HFF-Myc (cell line): ENCODE measurements around the gene NELL2.
"Not testable (repeated sequence)": the region's sequence is repeated elsewhere in the genome, so short reads cannot be mapped to it uniquely, and the experiment has no call there.

Experiments used
- DNase-seq: peaks from one replicate; pipeline ENCODE4 v3.0.0-alpha.2; 2011; ENCODE audit warnings: low read depth; ENCODE audit errors: extremely low read depth
- H3K4me3 ChIP-seq: replicated peaks from 2 replicates; pipeline ENCODE4 v1.5.1; 2011; ENCODE audit warnings: low read depth, mild to moderate bottlenecking, control low read depth, low read length
- TF ChIP-seq, protein P1 (sequence below): IDR thresholded peaks from 2 replicates; pipeline ENCODE4 v1.5.1; 2012; ENCODE audit warnings: mild to moderate bottlenecking, low read depth, low read length, control low read depth; ENCODE audit errors: missing control alignments

NELL2 gene

DNA sequence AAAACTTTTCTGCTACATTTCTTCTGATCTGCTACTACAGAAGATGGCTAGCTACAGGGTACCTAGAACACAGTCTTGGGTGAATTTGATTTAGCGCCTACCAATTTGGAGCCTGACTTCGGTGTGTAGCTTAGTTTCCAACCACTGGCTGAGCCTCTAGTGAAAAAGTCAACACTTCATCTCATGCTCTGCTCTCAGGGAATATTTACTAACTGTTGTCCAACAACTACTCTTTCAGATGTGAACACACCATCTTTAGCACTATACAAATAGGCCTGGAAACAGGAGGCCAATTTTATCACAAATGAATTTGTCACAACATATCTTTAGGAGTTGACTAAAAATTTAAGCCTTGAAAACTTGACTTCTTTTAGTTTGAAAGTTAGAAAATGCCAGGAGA lies 167.9 kb downstream of the NELL2 start:
- TF ChIP-seq, protein P1, sequence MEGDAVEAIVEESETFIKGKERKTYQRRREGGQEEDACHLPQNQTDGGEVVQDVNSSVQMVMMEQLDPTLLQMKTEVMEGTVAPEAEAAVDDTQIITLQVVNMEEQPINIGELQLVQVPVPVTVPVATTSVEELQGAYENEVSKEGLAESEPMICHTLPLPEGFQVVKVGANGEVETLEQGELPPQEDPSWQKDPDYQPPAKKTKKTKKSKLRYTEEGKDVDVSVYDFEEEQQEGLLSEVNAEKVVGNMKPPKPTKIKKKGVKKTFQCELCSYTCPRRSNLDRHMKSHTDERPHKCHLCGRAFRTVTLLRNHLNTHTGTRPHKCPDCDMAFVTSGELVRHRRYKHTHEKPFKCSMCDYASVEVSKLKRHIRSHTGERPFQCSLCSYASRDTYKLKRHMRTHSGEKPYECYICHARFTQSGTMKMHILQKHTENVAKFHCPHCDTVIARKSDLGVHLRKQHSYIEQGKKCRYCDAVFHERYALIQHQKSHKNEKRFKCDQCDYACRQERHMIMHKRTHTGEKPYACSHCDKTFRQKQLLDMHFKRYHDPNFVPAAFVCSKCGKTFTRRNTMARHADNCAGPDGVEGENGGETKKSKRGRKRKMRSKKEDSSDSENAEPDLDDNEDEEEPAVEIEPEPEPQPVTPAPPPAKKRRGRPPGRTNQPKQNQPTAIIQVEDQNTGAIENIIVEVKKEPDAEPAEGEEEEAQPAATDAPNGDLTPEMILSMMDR = no peak
- DNase-seq = no peak
- no peak overlapping the region for H3K4me3 ChIP-seq

DNA sequence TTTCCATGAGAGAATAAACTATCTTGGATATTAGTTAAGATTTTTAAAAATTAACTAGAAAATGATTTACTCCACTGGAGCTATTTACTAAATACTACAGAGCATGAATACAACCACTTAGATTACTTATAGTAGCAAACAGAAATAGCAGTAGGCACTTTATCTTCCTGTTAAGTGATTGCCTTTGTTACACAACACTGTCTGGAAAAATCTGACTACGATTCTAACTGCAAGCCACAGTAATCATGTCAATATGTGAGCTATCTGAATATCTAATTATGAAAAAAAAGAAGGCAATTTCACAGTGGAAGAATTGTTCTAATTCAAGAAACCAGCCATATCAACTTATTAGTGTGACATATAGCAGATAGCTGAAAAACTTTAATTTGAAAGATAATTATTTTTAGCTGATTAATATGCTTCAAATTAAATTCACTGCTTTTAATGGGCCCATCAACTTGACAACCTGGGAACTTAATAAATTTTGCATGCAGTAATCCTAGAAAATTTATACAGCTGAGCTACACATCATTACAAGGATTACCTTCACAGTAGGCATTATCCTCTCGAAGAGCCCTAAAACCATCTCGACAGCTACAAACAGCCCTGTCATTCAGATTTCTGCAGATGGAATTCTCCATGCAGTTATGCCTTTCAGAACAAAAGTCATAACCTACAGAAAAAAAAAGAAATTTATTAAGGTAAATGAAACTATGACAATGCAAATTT lies 172.8 kb downstream of the NELL2 start:
- TF ChIP-seq, protein P1 = no peak
- H3K4me3 ChIP-seq = no peak overlapping the region
- no peak for DNase-seq

DNA sequence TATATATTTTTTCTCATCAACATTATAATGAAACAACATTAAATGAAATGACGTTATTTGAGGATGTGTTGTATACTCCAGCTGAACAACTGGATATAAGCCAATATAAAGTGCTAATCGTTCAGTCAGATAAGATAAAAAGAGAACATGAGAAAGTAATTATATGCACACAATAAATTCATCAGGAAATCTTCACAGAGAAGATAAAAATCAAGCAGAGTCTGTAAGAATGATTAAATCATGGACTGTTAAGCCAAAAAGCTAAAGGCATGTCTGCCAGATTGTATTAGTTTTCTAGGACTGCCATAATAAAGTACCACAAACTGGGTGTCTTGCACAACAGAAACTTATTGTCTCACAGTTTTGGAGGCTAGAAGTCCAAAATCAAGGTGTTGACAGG lies 178.6 kb downstream of the NELL2 start:
- H3K4me3 ChIP-seq = no peak overlapping the region
- no peak for DNase-seq
- TF ChIP-seq, protein P1 = no peak

DNA sequence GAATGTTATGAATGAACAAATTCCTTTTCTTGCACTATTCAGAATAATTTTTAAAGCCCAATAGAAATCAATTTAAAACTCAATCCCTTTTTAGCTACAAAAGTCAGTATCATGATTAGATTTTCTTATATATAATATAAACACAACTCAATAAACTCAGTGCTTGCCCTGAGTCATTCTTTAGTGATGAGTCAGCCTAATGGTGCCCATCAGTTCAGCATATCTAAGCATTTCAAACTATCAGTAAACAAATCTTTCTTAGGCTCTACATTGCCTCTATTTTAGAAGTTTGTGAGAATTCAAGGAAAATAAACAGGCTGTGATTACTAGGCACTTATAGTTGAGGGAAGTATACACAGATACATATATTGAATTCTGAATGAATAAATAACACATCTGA lies 179.6 kb downstream of the NELL2 start:
- DNase-seq = no peak
- no peak overlapping the region for H3K4me3 ChIP-seq
- TF ChIP-seq, protein P1 = no peak

DNA sequence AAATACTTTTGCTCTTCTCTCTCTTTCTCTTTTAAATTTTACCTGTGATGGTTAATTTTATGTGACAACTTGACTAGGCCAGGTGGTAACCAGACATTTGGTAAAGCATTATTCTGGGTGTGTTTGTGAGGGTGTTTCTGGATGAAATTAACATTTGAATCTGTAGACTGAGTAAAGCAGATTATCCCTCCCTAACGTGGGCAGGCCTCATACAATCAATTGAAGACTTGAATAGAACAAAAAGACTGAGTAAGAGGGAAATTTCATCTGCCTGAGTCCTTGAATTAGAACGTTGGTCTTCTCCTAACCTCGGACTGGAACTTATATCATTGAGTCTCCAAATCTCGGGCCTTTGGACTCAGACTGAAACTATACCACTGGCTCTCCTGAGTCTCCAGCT lies 182.1 kb downstream of the NELL2 start:
- TF ChIP-seq, protein P1 = no peak
- H3K4me3 ChIP-seq = no peak overlapping the region
- DNase-seq = no peak

DNA sequence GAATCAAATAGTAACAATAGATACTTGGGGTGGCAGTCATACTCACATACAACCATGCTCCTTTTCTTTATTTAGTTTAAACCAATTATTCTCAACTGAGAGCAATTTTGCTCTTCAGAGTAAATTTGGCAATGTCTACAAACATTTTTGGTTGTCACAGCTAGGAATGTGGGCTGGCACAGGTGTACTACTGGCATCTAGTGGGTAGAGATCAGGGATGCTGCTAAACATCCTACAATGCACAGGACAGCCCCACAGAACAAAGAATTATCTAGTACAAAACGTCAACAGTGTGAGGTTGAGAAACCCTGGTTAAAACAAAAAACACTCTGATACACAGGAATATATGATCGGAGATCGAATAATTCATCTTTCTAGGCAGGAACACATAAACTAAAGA lies 186.5 kb downstream of the NELL2 start:
- no peak overlapping the region for H3K4me3 ChIP-seq
- TF ChIP-seq, protein P1 = no peak
- no peak for DNase-seq

DNA sequence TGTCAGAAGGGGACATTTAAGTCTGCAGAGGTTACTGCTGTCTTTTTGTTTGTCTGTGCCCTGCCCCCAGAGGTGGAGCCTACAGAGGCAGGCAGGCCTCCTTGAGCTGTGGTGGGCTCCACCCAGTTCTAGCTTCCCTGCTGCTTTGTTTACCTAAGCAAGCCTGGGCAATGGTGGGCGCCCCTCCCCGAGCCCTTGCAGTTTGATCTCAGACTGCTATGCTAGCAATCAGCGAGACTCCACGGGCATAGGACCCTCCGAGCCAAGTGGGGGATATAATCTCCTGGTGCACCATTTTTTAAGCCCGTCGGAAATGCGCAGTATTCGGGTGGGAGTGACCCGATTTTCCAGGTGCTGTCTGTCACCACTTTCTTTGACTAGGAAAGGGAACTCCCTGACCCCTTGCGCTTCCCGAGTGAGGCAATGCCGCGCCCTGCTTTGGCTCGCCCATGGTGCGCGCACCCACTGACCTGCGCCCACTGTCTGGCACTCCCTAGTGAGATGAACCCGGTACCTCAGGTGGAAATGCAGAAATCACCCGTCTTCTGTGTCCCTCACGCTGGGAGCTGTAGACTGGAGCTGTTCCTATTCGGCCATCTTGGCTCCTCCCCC lies 189.2 kb downstream of the NELL2 start:
- H3K4me3 ChIP-seq, DNase-seq: not testable (repeated sequence)
